Endothelial cell (in vitro differentiated cells): ENCODE data around the gene SPINK6. TPM values are rescaled to one million over a fixed set of nuclear protein-coding genes. Genes with fewer than 3 reads are reported as not detected.

Source experiments
- DNase-seq: peaks from one replicate; pipeline ENCODE4 v3.0.0; 2021; ENCODE audit warnings: low spot score
- H3K27ac Mint-ChIP-seq: one replicate; pipeline ENCODE4 v1.8.0; 2021; ENCODE audit warnings: mixed read lengths, inconsistent platforms; ENCODE audit not compliant: unreplicated experiment
- H3K27me3 Mint-ChIP-seq: one replicate; pipeline ENCODE4 v1.8.0; 2021; ENCODE audit warnings: mild to moderate bottlenecking, moderate library complexity, mixed read lengths, inconsistent platforms; ENCODE audit not compliant: unreplicated experiment
- H3K36me3 Mint-ChIP-seq: one replicate; pipeline ENCODE4 v1.8.0; 2021; ENCODE audit warnings: mild to moderate bottlenecking, low read depth, mixed read lengths, inconsistent platforms; ENCODE audit not compliant: unreplicated experiment
- H3K4me1 Mint-ChIP-seq: one replicate; pipeline ENCODE4 v1.8.0; 2021; ENCODE audit warnings: mild to moderate bottlenecking, mixed read lengths, inconsistent platforms; ENCODE audit not compliant: unreplicated experiment
- H3K4me3 Mint-ChIP-seq: one replicate; pipeline ENCODE4 v1.8.0; 2021; ENCODE audit warnings: mild to moderate bottlenecking, mixed read lengths, inconsistent platforms; ENCODE audit not compliant: unreplicated experiment
- H3K9me3 Mint-ChIP-seq: one replicate; pipeline ENCODE4 v1.8.0; 2021; ENCODE audit warnings: mixed read lengths, inconsistent platforms; ENCODE audit not compliant: unreplicated experiment
- CTCF ChIP-seq: fragments of 200-600 bp; sonication (generic); IDR thresholded peaks from one replicate; pipeline ENCODE4 v1.5.0; 2021; ENCODE audit warnings: antibody characterized with exemption; ENCODE audit not compliant: unreplicated experiment
- total RNA-seq: library from RNA; stranded (reverse); fragmentation: NEBNext Ultra II Directional; extraction: Animal tissue kit (Norgen Biotek cat#: 25700); gene quantifications from one replicate; pipeline ENCODE4 v1.2.1, GENCODE V29; 2021; ENCODE audit not compliant: unreplicated experiment

SPINK6 gene
- total RNA-seq, 1 donor from 2014 or later, result not detected

- Mint-ChIP-seq H3K27me3 (no peaks in the 10 kb centered on the region), H3K36me3 (no peaks in the 10 kb centered on the region), H3K4me3 (no peak overlapping the region), H3K27ac (no peak overlapping the region), H3K9me3 (no peaks in the 10 kb centered on the region), H3K4me1 (no peaks in the 10 kb centered on the region)
- no peak for DNase-seq
- TF ChIP-seq CTCF, result no peak
Measured at GRCh38 chr5:148261221-148261620, 58.4 kb downstream of the SPINK6 start.

Other genes starting within 250 kb of the SPINK6 start
- gene SPINK5, start 139.1 kb upstream of the SPINK6 start, total RNA-seq, result 4.3 TPM
- not detected for gene SPINK14, start 34.5 kb upstream of the SPINK6 start, total RNA-seq
- gene MARCOL, start 35.5 kb downstream of the SPINK6 start, total RNA-seq, result not detected
- gene SPINK13, start 65.8 kb downstream of the SPINK6 start, total RNA-seq, result not detected
- gene SPINK7, start 109.4 kb downstream of the SPINK6 start, total RNA-seq, result not detected
- gene SPINK9, start 132.5 kb downstream of the SPINK6 start, total RNA-seq, result not detected
- 50.0 TPM for gene FBXO38, start 180.9 kb downstream of the SPINK6 start, total RNA-seq